Stomach (tissue), 4 donors: ENCODE results near the gene RASA1.

Source experiments
- CTCF ChIP-seq, 7 experiments: fragments of 450-650 bp in 4 of 7; fragments of 200-600 bp in 3 of 7; sonication (generic) in 3 of 7; IDR thresholded peaks; one replicate each; pipeline ENCODE4 v1.5.1; 2016 to 2019; ENCODE audit warnings: antibody characterized with exemption in 7 of 7, control low read depth in 2 of 7, mild to moderate bottlenecking in 1 of 7
- POLR2A ChIP-seq, 4 donors: fragments of 450-650 bp; IDR thresholded peaks; one replicate each; pipeline ENCODE4 v1.6.1; 2016; ENCODE audit warnings: antibody characterized with exemption in 4 of 4, control low read depth in 2 of 4, mild to moderate bottlenecking in 1 of 4, moderate library complexity in 1 of 4
- POLR2AphosphoS5 ChIP-seq, 3 donors: sonication (generic); formaldehyde crosslinking; IDR thresholded peaks; one replicate each; pipeline ENCODE4 v1.6.1; 2016; ENCODE audit warnings: antibody characterized with exemption in 3 of 3

DNA sequence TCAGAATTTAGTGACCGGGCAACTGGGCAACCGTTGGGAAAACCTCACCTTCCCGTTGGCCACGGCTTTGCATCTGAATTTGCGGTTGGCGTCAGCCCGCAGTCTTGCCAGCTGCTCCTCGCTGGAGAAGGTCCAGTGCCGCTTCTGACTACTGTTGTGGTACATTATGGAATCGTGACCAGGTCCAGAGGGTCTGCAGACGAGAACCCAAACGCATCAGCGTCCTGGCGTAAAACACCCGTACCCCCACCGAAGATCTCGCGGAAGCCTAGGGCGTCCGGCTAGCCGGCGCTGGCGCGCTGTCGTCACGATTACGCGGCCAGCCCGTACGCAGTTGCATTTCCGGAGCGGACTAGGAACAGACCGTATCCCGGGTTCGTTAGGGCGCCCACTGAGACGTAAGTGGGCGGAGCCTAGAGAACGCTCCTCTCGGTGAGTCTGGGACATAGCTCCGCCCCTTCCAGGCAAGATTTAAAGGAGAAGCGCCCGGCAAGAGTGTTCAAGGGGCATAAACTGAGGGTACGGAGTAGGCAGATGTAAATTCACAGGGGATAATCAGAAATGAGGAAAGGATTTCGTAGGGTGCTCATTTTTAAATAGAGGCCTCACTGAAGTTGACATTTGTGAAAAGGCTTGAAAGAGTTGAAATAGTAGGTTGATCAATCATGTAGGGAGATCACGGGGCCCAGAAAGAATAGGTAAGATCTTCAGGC, 145.1 kb downstream of the RASA1 start, which contains the start of gene CCNH:
- TF ChIP-seq POLR2AphosphoS5 (IDR thresholded peaks at IDR 0.05), result peak; percentile 99 to 100 (median 99)
- TF ChIP-seq POLR2A (IDR thresholded peaks at IDR 0.05), result peak in 2 of 4 donors; percentile 91 to 93
- no peak for TF ChIP-seq CTCF (IDR thresholded peaks at IDR 0.05)
